GM12878 (cell line): ENCODE measurements around the gene NCBP3.

Source experiments
- BCL11A ChIP-seq: IDR thresholded peaks from 2 replicates; pipeline ENCODE4 v1.6.1; 2011; ENCODE audit warnings: low read depth, low read length
- CREB1 ChIP-seq: IDR thresholded peaks from 2 replicates; pipeline ENCODE4 v1.6.1; 2012; ENCODE audit warnings: low read depth, mild to moderate bottlenecking, inconsistent platforms
- EGR1 ChIP-seq, 2 experiments: IDR thresholded peaks; 1 replicate in 1 of 2; 2 replicates in 1 of 2; pipeline ENCODE4 v1.6.1; 2011 to 2012; ENCODE audit warnings: low read depth in 2 of 2, low read length in 2 of 2, borderline replicate concordance in 1 of 2, mild to moderate bottlenecking in 1 of 2, moderate library complexity in 1 of 2
- MYC ChIP-seq: IDR thresholded peaks from 2 replicates; pipeline ENCODE4 v1.6.1; 2011; ENCODE audit warnings: mild to moderate bottlenecking, low read length, moderate library complexity, inconsistent platforms; ENCODE audit not compliant: insufficient read depth, insufficient replicate concordance, insufficient read length, severe bottlenecking
- POLR2AphosphoS2 ChIP-seq: IDR thresholded peaks from 2 replicates; pipeline ENCODE4 v1.6.1; 2011; ENCODE audit warnings: low read depth, mild to moderate bottlenecking, low read length, improper control_type of control experiment, moderate library complexity
- POLR2AphosphoS5 ChIP-seq: IDR thresholded peaks from 2 replicates; pipeline ENCODE4 v1.6.1; 2011; ENCODE audit warnings: mild to moderate bottlenecking, low read length, inconsistent platforms
- RB1 ChIP-seq: fragments of 450-650 bp; formaldehyde crosslinking; IDR thresholded peaks from 2 replicates; pipeline ENCODE4 v1.6.1; 2017; ENCODE audit warnings: mild to moderate bottlenecking, borderline replicate concordance
- RFX5 ChIP-seq: IDR thresholded peaks from 2 replicates; pipeline ENCODE4 v1.6.1; 2011; ENCODE audit warnings: low read depth, low read length, improper control_type of control experiment
- STAT1 ChIP-seq: fragments of 450-650 bp; conservative IDR thresholded peaks from 2 replicates; pipeline ENCODE4 v1.6.1; 2014; ENCODE audit warnings: antibody characterized with exemption, mild to moderate bottlenecking
- SUPT20H ChIP-seq: IDR thresholded peaks from 2 replicates; pipeline ENCODE4 v1.6.1; 2011; ENCODE audit warnings: low read depth, mild to moderate bottlenecking, low read length, moderate library complexity, borderline replicate concordance; ENCODE audit not compliant: control insufficient read depth
- YY1 ChIP-seq: IDR thresholded peaks from 2 replicates; pipeline ENCODE4 v1.6.1; 2011; ENCODE audit warnings: low read depth, mild to moderate bottlenecking, low read length
- TF ChIP-seq, protein P1 (sequence below): IDR thresholded peaks from 2 replicates; pipeline ENCODE4 v1.6.1; 2011; ENCODE audit warnings: low read depth, low read length, improper control_type of control experiment, borderline replicate concordance
- TF ChIP-seq, protein P2 (sequence below), 3 experiments: IDR thresholded peaks in 2 of 3; conservative IDR thresholded peaks in 1 of 3; 2 replicates each; pipeline ENCODE4 v1.5.1; 2011; ENCODE audit warnings: low read depth in 3 of 3, low read length in 3 of 3, mild to moderate bottlenecking in 3 of 3, control low read depth in 2 of 3, moderate library complexity in 2 of 3, inconsistent platforms in 1 of 3, mixed read lengths in 1 of 3; ENCODE audit not compliant: control insufficient read depth in 2 of 3, insufficient read depth in 1 of 3; ENCODE audit errors: extremely low read depth in 1 of 3
- TF ChIP-seq, protein P3 (sequence below): fragments of 450-650 bp; IDR thresholded peaks from 2 replicates; pipeline ENCODE4 v1.6.1; 2017; ENCODE audit warnings: mild to moderate bottlenecking, moderate library complexity

DNA sequence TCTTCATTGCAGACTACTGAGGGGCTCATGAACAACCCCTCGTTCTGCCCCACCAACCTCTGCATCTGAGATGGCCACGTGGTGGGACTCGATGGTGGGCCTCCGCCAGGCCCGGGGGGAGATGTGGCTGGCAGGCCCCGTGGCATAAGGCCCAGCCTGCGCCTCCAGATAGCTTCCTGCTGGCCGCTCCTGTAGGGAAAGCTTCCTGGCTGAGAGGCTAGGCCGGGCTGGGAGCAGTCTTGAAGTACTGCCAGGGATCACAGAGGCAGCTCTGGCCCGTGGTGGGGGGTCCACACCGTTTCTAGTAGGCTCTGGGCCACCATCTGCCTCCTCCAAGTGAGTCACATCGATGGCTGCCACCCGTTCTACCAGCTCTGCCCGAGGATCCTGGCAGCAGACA lies 39.2 kb upstream of the NCBP3 start:
- TF ChIP-seq, protein P1, sequence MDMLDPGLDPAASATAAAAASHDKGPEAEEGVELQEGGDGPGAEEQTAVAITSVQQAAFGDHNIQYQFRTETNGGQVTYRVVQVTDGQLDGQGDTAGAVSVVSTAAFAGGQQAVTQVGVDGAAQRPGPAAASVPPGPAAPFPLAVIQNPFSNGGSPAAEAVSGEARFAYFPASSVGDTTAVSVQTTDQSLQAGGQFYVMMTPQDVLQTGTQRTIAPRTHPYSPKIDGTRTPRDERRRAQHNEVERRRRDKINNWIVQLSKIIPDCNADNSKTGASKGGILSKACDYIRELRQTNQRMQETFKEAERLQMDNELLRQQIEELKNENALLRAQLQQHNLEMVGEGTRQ, result no peak
- TF ChIP-seq STAT1 (no peak), RFX5 (no peak), RB1 (no peak), MYC (no peak), POLR2AphosphoS5 (no peak), EGR1 (IDR thresholded peaks at IDR 0.05; ENCODE audit: borderline replicate concordance in 1 of 2, low read depth in 2 of 2, low read length in 2 of 2) (no peak), SUPT20H (no peak), BCL11A (no peak), CREB1 (no peak), YY1 (no peak), POLR2AphosphoS2 (no peak)
- TF ChIP-seq, protein P2, sequence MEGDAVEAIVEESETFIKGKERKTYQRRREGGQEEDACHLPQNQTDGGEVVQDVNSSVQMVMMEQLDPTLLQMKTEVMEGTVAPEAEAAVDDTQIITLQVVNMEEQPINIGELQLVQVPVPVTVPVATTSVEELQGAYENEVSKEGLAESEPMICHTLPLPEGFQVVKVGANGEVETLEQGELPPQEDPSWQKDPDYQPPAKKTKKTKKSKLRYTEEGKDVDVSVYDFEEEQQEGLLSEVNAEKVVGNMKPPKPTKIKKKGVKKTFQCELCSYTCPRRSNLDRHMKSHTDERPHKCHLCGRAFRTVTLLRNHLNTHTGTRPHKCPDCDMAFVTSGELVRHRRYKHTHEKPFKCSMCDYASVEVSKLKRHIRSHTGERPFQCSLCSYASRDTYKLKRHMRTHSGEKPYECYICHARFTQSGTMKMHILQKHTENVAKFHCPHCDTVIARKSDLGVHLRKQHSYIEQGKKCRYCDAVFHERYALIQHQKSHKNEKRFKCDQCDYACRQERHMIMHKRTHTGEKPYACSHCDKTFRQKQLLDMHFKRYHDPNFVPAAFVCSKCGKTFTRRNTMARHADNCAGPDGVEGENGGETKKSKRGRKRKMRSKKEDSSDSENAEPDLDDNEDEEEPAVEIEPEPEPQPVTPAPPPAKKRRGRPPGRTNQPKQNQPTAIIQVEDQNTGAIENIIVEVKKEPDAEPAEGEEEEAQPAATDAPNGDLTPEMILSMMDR (IDR thresholded peaks at IDR 0.05 in 2 of 3, conservative IDR thresholded peaks at IDR 0.05 in 1 of 3; ENCODE audit: control insufficient read depth in 2 of 3, extremely low read depth in 1 of 3, insufficient read depth in 1 of 3, low read depth in 3 of 3, low read length in 3 of 3), result no peak
- TF ChIP-seq, protein P3, sequence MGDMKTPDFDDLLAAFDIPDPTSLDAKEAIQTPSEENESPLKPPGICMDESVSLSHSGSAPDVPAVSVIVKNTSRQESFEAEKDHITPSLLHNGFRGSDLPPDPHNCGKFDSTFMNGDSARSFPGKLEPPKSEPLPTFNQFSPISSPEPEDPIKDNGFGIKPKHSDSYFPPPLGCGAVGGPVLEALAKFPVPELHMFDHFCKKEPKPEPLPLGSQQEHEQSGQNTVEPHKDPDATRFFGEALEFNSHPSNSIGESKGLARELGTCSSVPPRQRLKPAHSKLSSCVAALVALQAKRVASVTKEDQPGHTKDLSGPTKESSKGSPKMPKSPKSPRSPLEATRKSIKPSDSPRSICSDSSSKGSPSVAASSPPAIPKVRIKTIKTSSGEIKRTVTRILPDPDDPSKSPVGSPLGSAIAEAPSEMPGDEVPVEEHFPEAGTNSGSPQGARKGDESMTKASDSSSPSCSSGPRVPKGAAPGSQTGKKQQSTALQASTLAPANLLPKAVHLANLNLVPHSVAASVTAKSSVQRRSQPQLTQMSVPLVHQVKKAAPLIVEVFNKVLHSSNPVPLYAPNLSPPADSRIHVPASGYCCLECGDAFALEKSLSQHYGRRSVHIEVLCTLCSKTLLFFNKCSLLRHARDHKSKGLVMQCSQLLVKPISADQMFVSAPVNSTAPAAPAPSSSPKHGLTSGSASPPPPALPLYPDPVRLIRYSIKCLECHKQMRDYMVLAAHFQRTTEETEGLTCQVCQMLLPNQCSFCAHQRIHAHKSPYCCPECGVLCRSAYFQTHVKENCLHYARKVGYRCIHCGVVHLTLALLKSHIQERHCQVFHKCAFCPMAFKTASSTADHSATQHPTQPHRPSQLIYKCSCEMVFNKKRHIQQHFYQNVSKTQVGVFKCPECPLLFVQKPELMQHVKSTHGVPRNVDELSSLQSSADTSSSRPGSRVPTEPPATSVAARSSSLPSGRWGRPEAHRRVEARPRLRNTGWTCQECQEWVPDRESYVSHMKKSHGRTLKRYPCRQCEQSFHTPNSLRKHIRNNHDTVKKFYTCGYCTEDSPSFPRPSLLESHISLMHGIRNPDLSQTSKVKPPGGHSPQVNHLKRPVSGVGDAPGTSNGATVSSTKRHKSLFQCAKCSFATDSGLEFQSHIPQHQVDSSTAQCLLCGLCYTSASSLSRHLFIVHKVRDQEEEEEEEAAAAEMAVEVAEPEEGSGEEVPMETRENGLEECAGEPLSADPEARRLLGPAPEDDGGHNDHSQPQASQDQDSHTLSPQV, result no peak
